ENCODE results near the gene PDGFC.

Gene PDGFC

DNA sequence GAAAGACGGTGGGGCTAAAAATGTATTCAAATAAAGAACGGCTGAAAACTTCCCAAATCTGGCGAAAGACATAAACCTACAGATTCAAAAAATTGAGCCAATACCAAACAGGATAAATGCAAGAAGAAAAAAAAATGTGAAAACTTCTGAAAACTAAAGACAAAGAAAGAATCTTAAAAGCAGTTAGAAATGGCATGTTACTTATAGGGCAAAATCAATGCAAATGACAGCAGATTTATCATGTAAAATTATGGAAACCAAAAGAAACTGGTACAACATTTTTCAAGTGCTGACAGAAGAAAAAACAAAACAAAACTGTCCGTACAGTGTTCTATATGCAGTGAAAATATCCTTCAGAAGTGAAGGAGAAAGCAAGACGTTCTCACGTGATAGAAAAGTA, 239.0 kb downstream of the PDGFC start:
- peak; percentile 16 to 60 for DNase-seq

DNA sequence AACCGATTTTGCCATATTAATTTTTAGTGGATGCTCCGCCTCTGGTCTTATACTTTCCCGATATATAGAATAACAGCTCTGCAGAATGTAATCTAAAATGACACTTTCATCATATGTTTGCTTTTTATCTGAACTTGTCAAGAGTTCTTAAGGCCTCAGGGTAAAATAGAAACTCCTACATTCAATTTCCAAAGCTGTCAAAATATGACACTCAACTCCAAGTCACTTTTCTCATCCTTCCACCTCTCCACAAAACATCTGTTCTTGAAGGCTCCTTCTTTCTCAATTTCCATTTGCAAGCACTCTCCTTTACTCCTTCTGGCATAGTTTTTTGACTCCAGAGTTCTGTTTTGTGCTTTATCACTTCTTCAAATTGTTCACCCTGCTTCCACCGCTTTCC, 242.2 kb downstream of the PDGFC start:
- DNase-seq, result no peak

- DNase-seq, result no peak
Observed at GRCh38 chr4:156725257-156725656, 246.3 kb downstream of the PDGFC start.

- DNase-seq, result no peak
Observed at GRCh38 chr4:156723951-156724668, 247.5 kb downstream of the PDGFC start.

DNA sequence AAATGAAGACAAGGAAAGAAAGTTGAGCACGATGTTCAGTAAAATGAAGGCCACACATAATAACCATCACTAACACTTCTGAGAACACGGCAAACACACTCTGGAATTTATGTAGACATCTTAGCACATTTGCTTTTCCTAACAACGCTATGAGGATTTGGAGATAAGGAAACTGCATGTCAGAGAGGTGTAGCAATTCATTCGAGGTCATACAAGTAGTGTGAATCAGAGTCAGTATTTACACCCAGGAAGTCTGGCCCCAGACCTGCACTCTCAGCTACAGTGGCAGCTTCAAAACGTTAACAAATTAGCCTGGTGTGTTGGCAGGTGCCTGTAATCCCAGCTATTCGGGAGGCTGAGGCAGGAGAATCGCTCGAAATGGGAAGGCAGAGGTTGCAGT, 253.4 kb downstream of the PDGFC start:
- DNase-seq, result no peak

DNA sequence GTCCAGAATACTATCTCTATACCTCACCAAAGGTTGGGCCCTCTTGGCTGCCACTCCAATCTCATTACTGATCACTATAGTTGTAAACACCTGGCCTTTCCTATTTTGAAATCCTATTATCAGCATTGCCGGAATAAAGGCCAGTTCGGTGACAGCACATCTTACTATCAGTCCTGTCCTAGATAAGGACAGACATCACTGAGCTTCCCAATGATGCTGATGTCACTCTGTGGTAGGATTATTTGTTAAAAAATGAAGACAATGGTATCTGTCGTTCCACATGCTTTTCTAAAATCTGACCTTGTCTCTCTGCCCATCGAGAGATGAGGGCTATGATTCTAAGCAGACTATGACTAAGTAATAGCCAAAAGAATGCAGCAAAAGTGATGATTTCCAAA, 260.4 kb downstream of the PDGFC start:
- DNase-seq, result no peak

Measured in Kasumi-1 (cell line).